ENCODE measurements around the gene SOWAHA.

SOWAHA gene

DNA sequence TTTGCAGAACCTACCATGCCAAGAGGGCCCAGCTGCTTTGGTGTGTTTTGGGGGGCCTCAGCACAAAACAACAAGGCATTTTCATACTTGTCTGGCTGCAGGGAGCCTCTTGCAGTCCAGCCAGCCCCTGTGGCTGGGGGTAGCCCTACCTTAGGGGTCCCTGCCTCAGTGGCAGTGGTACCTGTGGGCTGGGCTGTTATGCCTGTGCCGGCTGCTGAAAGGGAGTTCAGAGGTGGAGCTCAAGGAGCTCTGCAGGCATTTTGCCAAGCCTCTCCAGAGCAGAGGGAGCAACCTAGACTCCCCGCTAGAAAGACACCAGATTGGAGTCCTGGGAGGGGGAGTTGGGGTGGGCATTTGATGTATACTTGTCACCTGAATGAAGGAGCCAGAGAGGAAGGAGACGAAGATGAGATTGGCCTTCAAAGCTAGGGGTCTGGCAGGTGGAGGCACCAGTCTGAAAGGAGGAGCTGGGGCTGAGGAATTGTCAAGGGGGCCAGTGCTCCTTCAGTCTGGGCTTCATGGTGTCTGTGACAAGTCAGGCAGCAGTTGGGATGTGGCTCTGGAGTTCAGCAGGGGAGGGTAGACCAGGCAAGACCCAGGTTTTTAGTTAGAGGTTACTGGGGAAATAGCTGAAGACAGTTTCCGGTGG is 15.9 kb downstream of the SOWAHA start:
- no peak overlapping the region for H3K27ac ChIP-seq
- no peak for TF ChIP-seq ZFX (IDR thresholded peaks at IDR 0.05; ENCODE audit: borderline replicate concordance)
- TF ChIP-seq, protein P1, sequence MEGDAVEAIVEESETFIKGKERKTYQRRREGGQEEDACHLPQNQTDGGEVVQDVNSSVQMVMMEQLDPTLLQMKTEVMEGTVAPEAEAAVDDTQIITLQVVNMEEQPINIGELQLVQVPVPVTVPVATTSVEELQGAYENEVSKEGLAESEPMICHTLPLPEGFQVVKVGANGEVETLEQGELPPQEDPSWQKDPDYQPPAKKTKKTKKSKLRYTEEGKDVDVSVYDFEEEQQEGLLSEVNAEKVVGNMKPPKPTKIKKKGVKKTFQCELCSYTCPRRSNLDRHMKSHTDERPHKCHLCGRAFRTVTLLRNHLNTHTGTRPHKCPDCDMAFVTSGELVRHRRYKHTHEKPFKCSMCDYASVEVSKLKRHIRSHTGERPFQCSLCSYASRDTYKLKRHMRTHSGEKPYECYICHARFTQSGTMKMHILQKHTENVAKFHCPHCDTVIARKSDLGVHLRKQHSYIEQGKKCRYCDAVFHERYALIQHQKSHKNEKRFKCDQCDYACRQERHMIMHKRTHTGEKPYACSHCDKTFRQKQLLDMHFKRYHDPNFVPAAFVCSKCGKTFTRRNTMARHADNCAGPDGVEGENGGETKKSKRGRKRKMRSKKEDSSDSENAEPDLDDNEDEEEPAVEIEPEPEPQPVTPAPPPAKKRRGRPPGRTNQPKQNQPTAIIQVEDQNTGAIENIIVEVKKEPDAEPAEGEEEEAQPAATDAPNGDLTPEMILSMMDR (IDR thresholded peaks at IDR 0.05): no peak

DNA sequence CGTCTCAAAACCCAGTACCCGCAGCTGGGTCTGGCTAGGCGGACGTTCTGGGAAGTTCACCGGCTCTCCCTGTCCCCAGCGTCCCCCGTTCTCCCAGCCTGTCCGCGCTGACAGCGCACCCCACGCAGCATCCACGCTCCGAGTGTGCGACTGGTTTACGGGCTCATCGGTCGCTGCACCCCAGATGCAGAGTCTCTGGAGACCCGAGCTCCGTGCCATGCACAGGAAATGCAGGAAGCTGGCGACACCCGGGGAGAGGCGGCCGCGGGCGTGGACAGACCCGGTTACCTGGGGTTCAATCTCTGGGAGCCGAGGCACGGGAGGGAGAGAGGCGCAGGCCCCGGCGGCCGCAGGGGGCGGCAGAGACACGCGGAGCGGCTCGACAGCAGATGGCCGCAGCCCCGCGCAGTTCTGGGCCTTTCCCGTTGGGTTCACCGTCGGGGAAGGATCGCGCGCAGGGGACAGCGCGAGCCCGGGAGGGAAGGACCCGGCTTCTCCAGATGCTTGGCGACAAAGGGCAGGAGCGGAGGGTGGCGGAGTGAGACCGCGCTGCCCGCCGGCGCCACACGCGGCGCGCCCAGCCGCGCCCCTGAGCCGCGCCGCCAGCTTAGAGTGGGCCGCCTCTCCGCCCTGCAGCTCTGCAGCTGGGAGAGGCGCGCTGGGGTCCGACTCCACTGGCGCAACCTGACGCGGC is 16.8 kb downstream of the SOWAHA start:
- no peak for TF ChIP-seq ZFX (IDR thresholded peaks at IDR 0.05; ENCODE audit: borderline replicate concordance)
- TF ChIP-seq, protein P1 (IDR thresholded peaks at IDR 0.05): peak; percentile 95
- H3K27ac ChIP-seq: peak overlapping the region; percentile 76

- peak within 1 kb of the TSS; percentile 76 for H3K27ac ChIP-seq
- TF ChIP-seq, protein P1 (IDR thresholded peaks at IDR 0.05): no peak
- TF ChIP-seq ZFX (IDR thresholded peaks at IDR 0.05; ENCODE audit: borderline replicate concordance): no peak
Observed at GRCh38 chr5:132830436-132831094, 17.5 kb downstream of the SOWAHA start, which contains the start of gene SHROOM1. TSS of gene SHROOM1 (minus strand) at chr5:132830647. CDS start at chr5:132826140, 4,507 bp downstream.

GRCh38 chr5:132831095-132831860 is 18.2 kb downstream of the SOWAHA start:
- no peak for TF ChIP-seq ZFX (IDR thresholded peaks at IDR 0.05; ENCODE audit: borderline replicate concordance)
- TF ChIP-seq, protein P1 (IDR thresholded peaks at IDR 0.05): no peak
- peak overlapping the region; percentile 76 for H3K27ac ChIP-seq

- TF ChIP-seq, protein P1 (IDR thresholded peaks at IDR 0.05): no peak
- TF ChIP-seq ZFX (IDR thresholded peaks at IDR 0.05; ENCODE audit: borderline replicate concordance): no peak
- H3K27ac ChIP-seq: no peak overlapping the region
Observed at GRCh38 chr5:132832612-132833011, 19.5 kb downstream of the SOWAHA start.

DNA sequence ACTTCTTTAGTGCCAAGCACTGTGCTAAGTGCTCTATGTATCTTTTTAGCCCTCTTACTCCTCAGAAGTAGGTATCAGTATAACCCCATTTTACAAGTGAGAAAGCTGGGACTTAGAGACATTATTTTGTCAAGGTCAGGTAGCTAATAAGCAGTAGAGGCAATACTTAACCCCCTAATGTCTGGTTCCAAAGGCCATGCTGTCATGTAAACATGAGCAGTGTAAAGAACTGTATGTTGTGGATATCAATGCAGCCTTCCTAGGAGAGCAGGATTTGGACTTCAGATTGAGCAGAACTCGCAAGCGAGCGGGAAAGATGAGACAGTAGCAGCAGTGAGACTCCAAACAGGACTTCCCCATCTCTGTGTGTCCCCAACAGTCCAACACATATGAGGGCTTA is 21.0 kb downstream of the SOWAHA start:
- TF ChIP-seq, protein P1 (IDR thresholded peaks at IDR 0.05): no peak
- TF ChIP-seq ZFX (IDR thresholded peaks at IDR 0.05; ENCODE audit: borderline replicate concordance): no peak

More for the DNA sequence above, 21.0 kb downstream of the SOWAHA start:
- no peak overlapping the region for H3K27ac ChIP-seq
